DMS153 treated with DMSO at 0.1 percent for 48 hours (cell line): ENCODE results near the gene PPL.
"Not testable (repeated sequence)": the region's sequence is repeated elsewhere in the genome, so short reads cannot be mapped to it uniquely, and the experiment has no call there.

Experiments
- DNase-seq: peaks from one replicate; lab custom pipeline; 2025; ENCODE audit not compliant: unreplicated experiment; lab: John Stamatoyannopoulos, UW

PPL gene

DNA sequence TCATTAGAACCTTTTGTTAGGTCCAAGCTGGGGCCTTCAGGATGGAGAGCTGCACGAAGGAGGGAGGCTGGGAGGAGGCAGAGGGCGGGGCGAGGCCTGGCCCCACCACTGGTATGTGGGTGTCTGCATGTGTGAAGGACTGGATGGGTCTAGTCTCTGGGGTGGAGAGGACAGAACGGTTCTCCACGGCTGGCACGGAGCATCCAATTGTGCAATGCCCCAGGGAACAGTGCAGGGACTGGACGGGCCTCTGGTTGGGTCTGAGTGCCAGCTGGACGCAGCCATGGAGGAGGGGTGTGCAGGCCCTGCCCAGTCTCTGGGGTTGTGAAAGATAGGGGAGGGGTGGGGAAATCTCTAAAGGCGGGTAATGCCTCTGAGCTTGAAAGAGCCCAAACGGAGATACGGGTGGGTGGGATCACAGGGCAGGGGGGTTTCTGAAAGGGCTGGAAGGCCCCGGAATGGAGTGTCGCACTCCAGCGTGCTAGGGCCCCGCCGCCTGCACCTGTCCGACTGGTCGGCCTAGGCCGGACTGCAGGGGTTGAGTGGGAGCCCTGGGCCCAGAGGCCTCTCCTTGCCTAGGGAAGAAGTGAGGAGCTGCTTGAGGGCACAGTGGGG is 1.6 kb downstream of the PPL start:
- DNase-seq = no peak

DNA sequence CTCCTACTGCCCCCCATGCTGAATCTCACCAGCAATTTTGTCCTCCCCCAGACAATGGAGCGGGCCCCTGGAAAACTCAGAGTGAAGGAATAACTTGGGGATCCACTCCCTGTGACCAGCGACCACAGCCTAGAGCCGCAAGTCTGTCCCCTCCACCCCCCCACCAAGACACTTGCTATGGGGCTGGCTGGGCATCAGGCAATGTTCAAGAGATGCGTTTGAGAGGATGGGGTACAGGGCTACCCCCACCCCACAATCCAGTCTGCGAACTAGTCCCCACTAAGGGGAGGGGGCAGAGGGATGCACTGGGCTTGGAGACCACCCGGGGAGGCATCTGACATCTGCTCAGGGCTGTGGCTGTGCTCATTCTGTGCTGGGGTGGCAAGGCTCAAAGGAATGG is 2.4 kb downstream of the PPL start:
- no peak for DNase-seq

DNA sequence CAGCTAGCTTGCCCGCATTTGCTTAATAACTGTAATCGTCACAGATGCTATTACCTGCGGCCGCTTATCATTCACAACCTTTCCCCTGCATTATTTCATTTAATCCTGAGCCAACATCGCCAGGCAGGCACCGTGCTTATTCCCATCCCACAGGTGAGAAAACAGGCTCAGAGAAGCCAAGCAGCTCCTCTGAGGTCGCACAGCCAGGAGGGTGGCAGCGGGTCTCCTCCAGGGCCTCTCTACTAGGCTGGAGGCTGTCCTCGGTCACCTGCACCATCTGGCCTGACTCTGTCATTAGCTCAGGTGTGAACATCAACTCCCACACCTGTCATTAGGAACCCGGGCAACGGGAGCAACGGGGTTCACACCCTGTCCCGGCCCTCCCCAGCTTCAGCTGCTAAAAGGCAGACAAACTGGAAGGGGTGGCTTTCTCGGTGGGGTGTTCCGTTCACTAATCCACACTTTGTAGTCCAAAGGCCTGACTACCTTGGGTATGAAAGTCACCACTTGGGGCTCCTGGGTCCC is 3.0 kb downstream of the PPL start:
- no peak for DNase-seq

DNA sequence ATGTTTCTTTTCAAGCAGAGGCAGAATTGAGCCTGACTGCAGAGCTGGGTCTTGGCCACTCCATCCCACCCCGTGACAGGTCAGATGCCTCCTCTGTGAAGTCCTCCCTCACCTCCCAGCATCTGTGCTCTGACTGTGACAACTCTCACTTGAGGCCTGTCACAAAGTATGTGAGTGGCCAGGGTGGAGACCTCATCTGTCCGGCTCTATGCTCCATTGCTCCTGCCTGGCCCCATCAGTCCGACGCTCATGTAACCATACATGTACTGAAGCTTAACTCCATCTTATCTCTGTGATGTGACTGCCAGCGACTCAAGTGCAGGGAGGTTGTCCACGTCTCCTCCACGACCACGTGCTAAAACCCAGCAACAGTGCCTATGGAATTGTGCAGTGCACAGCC is 3.5 kb downstream of the PPL start:
- no peak for DNase-seq

DNA sequence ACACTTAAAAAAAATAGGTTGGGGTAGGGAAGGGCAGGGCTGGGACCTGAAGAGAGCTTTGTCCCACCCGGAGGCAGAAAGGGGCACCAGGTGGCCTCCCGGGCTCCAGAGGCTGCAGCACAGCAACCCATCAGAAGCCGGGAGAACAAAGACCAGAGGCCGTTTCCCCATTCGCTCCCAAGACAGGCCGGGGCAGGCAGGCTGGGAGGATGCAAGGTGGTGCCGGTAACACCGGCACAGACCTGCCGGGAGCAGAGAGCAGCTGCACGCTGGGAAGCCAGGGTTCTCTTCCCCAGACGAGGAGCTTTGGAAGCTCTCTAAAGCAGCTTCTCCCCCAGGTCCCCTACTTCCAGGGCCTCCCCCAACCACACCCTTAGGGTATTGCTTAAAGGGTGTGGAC is 5.6 kb downstream of the PPL start:
- no peak for DNase-seq

DNA sequence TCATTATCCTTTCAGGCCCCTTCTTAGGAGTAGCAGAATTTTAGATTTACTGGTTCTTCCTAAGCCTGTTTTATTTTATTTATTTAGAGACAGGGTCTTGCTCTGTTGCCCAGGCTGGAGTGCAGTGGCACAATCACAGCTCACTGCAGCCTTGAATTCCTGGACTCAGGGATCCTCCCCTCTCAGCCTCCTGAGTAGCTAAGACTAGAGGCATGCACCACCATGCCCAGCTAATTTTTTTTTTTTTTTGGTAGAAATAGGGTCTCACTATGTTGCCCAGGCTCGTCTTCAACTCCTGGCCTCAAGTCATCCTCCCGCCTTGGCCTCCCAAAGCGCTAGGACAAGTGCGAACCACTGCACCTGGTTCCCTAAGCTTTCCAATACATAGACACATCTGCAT is 7.3 kb downstream of the PPL start:
- DNase-seq = not testable (repeated sequence)

DNA sequence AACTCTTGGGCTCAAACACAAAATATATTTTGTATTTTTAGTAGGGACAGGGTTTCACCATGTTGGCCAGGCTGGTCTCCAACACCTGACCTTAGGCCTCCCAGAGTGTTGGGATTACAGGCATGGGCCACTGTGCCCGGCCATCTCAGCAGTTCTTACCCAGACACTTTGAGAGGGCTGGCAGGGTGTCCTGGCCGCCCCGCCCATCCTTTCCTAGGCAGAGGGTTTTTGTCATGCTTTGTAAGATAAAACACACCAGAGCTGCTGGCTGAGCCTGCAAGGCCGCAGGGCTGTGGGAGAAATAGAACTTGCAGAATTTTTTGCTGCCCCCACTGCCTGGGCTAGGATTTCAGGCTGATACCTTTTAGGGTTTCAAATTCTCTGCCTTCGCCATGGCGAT is 8.7 kb downstream of the PPL start:
- DNase-seq = no peak

DNA sequence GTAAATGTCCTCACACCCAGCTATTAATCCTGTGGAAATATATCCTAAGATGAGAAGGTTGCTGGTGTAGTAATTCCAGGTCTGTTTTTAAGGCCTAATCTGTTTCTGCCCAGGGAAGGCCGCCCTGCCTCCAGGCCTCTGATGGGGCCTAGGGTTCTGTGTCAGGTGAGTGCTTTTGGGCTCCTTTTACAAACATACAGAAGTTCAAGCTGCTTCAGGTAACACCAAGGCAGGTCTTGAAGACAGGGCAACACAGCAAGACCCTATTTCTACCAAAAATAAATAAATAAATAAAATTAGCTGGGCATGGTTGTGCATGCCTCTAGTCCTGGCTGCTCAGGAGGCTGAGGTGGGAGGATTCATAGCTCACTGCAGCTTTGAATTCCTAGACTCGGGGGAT is 9.3 kb downstream of the PPL start:
- no peak for DNase-seq

DNA sequence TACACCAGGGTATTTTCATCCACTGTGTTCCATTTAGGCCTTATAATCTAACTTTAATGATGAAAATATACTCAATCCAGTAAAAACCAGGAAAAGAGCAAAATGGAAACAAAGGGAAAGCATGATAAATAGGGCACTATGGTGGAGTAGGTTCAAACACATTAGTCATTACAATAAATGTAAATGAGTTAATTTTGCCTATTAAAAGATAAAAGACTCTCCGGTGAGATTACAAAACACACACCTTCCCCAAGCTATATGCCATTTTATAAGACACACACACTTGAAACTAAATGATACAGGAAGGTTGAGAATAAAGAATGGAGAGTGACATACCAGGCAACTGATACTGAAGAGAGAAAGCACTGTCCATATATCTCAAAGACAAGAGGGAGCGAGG is 10.0 kb downstream of the PPL start:
- no peak for DNase-seq

DNA sequence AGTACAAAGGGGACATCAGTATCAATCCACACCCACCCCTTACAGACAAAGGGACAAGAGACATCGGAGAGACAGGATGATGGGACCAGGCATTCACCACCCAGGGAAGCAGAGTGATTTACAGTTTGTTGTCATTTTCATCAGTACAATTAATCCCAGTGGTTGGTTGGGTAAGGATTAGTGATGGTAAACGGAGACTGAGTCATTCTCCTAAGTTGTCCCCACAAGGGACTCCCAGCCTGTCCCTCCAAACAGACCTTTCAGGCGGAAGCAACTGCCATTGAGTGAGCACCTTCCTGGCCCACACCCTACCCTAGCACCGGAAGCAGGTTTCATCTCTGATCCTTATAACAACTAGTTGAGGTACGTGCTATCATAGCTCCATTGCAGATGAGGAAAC is 11.2 kb downstream of the PPL start:
- DNase-seq = no peak

DNA sequence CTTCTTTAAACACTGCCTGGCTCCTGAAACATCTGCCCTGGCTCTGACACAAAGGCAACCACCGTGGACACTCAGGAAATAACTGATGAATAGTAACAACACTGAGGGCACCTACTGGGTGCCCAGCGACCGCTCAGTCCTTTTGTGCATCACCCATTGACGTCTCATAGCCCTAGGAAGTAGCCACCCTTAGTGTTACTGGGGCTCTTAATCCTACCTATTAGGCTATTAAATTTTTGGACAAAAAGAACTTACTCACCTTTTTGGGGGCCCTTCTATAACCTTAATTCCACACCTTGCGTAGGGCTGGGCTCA is 11.7 kb downstream of the PPL start:
- no peak for DNase-seq

DNA sequence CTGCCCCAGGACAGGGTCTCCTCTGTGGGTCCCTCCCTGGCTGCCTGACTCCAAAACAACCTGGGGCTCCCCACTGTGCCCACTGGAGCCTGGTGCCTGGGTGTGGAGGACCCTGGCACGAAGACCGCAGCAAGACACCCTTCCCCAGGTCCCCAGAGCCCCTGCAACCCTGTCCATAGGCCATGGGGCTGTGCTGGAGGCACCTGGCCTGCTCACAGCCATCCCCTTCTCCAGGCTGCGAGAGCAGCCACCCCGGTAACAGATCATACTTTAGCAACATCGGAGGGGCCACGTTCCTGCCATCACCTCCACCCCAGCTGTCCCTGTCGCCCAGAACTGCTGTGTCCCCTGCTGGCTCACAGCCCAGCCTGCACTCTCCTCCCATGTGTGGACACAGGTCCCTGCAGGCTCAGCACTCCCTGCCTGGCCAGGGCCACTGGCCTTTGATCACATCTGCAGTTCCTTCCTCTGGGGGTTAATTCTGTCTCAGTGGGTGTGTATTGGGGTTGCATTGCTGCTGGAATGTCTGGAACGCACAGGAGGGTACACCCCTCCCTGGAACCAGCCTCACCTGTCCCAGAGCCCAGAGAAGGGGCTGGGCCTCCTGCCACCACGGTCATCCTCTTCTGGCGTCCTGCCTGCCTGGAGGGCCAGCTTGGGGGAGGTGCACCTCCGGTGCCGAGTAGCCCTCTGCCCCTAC is 12.2 kb downstream of the PPL start:
- no peak for DNase-seq

DNA sequence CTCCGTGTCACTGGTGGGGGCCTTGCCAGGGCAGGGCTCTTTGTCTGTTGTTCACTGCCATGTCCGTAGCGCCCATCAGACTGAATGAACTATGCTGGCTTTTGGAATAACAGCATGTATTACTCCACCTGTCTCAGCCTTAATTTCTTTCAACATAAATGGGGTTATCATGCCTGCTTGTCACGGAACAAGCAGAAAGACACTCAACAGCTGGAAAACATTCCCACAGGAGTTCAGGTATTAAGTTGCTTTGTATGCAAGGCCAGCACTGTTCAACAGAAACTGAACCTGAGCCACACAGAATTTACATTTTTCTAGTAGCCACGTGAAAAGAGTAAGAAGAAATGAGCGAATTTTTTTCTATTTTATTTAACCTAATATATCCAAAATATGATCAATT is 13.1 kb downstream of the PPL start:
- DNase-seq = no peak

DNA sequence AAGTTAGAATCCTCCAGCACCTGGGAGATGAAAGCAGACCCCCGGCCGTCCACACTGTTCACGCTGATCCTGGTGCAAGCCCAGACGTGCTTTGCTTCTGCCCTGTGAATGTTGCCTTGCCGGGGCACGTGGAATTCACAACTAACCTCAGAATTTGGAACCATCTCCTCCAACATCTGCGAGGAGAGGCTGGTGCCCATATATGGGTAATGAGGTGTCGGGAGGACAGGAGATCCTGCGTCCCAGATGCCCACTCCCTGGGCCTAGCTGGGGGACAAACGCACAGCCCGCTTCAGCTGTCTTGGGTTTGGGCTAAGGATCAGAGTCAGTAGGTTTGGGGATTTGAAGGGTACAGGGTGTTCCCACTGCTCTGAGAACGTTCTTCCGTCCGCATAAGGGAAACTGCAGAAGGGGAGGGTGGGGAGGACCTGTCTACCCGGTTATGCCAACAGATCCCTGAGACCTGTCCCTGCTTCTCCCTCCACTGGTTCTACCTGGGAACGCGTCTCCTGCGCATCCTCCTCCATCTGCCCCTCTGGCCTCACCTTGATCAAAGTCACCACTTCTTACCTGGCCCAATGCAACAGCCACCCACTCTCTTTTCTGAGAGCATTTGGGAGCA is 14.1 kb downstream of the PPL start:
- no peak for DNase-seq

DNA sequence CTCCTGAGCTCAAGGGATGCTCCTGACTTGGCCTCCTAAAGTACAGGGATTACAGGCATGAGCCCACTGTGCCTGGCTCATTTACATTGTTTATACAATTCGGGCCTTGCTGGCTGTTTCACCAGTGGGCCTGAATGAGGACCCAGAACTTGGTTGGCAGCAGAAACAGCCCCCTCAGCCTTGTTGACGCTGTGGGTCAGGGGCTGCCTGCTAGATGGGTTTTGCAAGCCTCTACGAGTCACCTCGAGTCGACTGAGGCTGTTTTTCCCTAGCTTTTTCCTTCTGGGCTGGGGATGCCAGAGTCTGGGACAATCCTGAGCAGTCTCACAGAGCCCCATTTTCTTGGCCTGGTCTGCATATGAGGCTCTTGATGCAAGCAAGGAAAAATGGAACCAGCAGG is 16.1 kb downstream of the PPL start:
- DNase-seq = no peak

DNA sequence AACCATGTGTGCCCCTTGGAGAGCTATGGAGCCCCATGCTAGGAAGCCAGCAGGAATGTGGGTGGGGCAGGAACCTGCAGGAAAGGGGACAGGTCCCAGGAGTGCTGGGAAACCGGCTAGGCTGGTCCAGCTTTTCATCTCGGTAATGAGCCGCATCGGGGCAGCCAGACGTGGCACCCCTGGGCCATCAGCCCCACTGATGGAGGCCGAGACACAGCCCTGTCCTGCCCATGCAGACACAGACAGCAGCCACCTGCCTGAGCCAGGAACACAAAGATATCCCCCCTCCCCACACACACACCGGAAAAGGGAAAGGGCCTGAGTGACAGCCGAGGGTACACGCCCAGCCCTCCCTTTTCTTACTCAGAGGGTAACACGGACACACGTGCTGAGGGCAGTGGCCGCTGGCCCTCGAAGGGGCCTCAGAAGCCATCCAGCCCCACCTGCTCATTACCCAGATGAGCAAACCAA is 18.1 kb downstream of the PPL start:
- DNase-seq = no peak

DNA sequence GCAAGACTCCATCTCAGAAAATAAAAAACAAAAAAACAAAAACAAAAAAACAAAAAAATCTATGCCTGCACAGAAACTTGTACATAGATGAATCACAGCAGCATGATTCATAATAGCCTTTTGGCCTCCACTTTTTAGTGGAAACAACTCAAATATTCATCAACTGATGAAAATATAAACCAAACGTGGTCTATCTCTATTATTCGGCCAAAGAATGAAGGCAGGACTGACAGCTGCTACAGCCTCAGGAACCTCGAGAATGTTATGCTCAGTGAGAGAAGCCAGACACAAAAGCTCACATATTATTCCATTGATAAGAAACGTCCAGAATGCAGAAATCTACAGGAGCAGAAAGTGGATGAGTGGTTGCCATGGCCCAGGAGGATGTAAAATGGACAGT is 19.8 kb downstream of the PPL start:
- DNase-seq = no peak

DNA sequence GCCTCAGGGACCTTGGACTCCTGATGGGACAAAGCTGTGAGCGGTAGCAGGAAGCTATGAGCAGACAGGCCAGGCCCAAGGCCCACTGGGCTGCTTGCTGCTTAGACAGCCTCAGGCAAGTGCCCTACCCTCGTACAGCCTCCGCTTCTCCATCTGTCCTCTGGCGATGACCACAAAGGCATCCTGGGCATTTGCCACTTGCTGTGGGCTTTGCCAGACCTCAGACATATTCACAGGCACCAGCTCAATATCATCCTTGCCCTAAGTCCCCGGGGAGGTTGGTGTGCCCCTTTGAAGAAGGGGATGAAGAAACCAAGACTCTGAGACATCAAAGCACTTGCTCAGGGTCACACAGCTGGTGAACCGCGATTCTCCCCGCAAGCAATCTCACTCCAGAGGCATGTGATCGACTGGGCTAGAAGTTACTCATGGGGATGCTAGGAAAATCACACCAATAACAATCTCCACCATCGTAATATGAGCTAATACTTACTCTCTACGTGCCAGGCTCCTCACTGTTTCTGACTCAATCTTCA is 21.7 kb downstream of the PPL start:
- no peak for DNase-seq

DNA sequence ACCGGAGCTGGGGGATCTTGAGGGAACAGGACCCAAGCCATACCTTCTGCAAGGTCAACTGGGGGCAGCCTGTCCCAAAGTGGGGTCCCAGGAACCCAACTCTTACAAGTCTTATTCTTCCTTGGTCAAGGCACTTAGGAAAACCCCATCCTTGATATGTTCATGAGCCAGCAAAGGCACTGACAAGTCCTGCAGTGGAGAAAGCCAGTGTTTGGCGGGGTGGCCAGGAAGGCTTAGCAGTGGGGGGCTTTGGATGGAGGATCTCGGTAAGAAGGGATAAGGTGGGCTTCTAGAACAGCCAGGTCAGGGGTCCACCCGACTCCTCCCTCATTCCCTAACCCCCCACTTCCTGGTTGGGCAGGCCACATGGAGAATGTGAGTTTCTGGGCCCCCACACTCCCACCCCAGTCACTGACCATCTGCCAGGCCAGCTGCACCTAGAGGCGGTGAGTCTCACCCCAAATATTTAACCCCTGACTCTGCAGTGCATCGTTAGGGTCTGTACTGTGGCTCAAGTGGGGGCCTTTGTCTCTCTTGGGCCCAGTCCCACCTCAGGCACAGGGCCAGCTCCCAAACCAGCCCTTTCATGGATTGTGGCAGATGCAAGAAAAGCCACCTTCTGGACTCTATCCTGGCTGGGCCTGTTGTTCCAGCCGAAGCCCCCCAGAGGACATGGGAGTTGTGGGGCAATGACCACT is 22.3 kb downstream of the PPL start:
- DNase-seq = no peak

DNA sequence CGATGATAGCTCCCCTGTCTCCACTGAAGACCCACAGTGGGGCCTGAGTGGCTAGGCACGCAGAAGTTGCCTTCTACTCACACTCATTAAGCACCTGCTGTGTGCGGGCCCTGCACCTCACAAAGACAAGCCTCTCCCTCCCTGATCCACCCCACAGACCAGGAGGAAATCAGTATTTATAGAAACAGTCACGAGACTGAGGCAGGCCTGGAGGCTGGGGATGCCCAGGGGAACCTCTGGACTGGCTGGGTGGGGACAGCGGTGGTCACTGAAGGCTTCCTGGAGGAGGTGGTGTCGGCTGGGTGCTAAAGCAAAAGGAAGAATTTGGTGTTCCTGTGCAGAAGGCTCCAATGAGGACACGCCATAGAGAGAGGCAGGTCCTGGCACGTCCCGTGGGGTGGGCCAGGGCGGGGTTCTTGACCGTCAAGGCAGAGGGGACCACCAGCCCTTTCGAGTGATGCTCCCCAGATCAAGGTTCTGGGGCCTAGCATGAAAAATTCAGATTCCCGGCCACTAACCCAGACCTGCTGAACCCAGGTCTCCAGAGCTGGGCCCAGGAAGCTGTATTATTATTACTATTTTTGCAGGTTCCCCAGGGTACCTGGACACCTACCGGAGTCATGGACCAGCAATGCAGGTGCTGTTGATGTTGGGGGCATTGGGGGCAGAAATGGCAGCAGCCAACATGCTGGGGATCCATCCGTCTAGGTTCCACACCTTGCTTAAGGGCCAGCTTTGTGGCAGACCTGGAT is 23.0 kb downstream of the PPL start:
- no peak for DNase-seq
